CD14-positive monocyte (primary cell): ENCODE measurements around the gene CLDN9. TPM values are rescaled to one million over a fixed set of nuclear protein-coding genes. Genes with fewer than 3 reads are reported as not detected.

ENCODE experiments used
- DNase-seq, 3 donors: peaks; one replicate each; pipeline ENCODE4 v3.0.0-alpha.2; 2011 to 2022
- H2AFZ ChIP-seq: 2 replicates; pipeline ENCODE4 v1.6.0; 2012; ENCODE audit warnings: mild to moderate bottlenecking, low read depth, low read length, inconsistent platforms; ENCODE audit not compliant: insufficient read depth, poor library complexity, severe bottlenecking
- H3K27ac ChIP-seq, 2 donors: 1 replicate in 1 of 2; 2 replicates in 1 of 2; pipeline ENCODE4 v1.5.1; 2012 to 2013; ENCODE audit warnings: low read length in 2 of 2, control low read depth in 1 of 2, inconsistent platforms in 1 of 2, low read depth in 1 of 2, mild to moderate bottlenecking in 1 of 2
- H3K27me3 ChIP-seq, 2 donors: one replicate each; pipeline versions ENCODE4 v1.6.0 to v1.6.1; 2011 to 2013; ENCODE audit warnings: low read length in 2 of 2; ENCODE audit not compliant: control insufficient read depth in 2 of 2, insufficient read depth in 2 of 2
- H3K36me3 ChIP-seq, 2 donors: replicated peaks in 1 of 2; 1 replicate in 1 of 2; 2 replicates in 1 of 2; pipeline versions ENCODE4 v1.5.1 to v1.6.1; 2012 to 2013; ENCODE audit warnings: low read length in 2 of 2, control low read depth in 1 of 2, inconsistent platforms in 1 of 2, mild to moderate bottlenecking in 1 of 2; ENCODE audit not compliant: insufficient read depth in 2 of 2, control insufficient read depth in 1 of 2
- H3K4me1 ChIP-seq, 2 donors: 1 replicate in 1 of 2; 2 replicates in 1 of 2; pipeline versions ENCODE4 v1.5.1 to v1.6.1; 2012 to 2013; ENCODE audit warnings: low read length in 2 of 2, control low read depth in 1 of 2, inconsistent platforms in 1 of 2, mild to moderate bottlenecking in 1 of 2, moderate library complexity in 1 of 2; ENCODE audit not compliant: insufficient read depth in 2 of 2, control insufficient read depth in 1 of 2
- H3K4me2 ChIP-seq: replicated peaks from 2 replicates; pipeline ENCODE3; 2012; ENCODE audit warnings: low read length, moderate library complexity, mild to moderate bottlenecking; ENCODE audit not compliant: poor library complexity, severe bottlenecking; ENCODE audit errors: extremely low read depth
- H3K4me3 ChIP-seq, 3 experiments: fragments of 200-600 bp in 1 of 3; sonication (generic) in 1 of 3; replicated peaks in 1 of 3; 1 replicate in 2 of 3; 2 replicates in 1 of 3; pipeline ENCODE4 v1.5.1; 2011 to 2013; ENCODE audit warnings: low read length in 3 of 3, mild to moderate bottlenecking in 3 of 3, control low read depth in 2 of 3, low read depth in 2 of 3, inconsistent platforms in 1 of 3, moderate library complexity in 1 of 3
- H3K79me2 ChIP-seq: 2 replicates; pipeline ENCODE4 v1.6.0; 2012; ENCODE audit warnings: mild to moderate bottlenecking, control low read depth, inconsistent platforms, low read length, moderate library complexity; ENCODE audit not compliant: insufficient read depth
- H3K9ac ChIP-seq: 2 replicates; pipeline ENCODE4 v1.6.0; 2017; ENCODE audit warnings: low read length, mild to moderate bottlenecking; ENCODE audit not compliant: insufficient read depth, poor library complexity, severe bottlenecking
- H3K9me3 ChIP-seq, 2 donors: replicated peaks in 1 of 2; 1 replicate in 1 of 2; 2 replicates in 1 of 2; pipeline versions ENCODE4 v1.5.1 to v1.6.1; 2012 to 2013; ENCODE audit warnings: low read length in 2 of 2, control low read depth in 1 of 2; ENCODE audit not compliant: control insufficient read depth in 1 of 2, insufficient read depth in 1 of 2
- H4K20me1 ChIP-seq: 2 replicates; pipeline ENCODE4 v1.6.0; 2012; ENCODE audit warnings: mild to moderate bottlenecking, low read length, control low read depth, moderate library complexity; ENCODE audit not compliant: insufficient read depth
- H3K27ac Mint-ChIP-seq, 7 donors: one replicate each; pipeline ENCODE4 v1.8.0; 2020; ENCODE audit warnings: mild to moderate bottlenecking in 7 of 7, mixed read lengths in 7 of 7, moderate library complexity in 6 of 7, inconsistent platforms in 2 of 7
- H3K27me3 Mint-ChIP-seq, 3 donors: one replicate each; pipeline ENCODE4 v1.8.0; 2021 to 2022; ENCODE audit warnings: low read depth in 3 of 3, mild to moderate bottlenecking in 3 of 3, mixed read lengths in 3 of 3, moderate library complexity in 3 of 3, inconsistent platforms in 1 of 3
- H3K36me3 Mint-ChIP-seq, 2 donors: one replicate each; pipeline ENCODE4 v1.8.0; 2020; ENCODE audit warnings: mixed read lengths in 2 of 2, inconsistent platforms in 1 of 2, mild to moderate bottlenecking in 1 of 2
- H3K4me1 Mint-ChIP-seq: one replicate; pipeline ENCODE4 v1.8.0; 2020; ENCODE audit warnings: mild to moderate bottlenecking, mixed read lengths
- H3K4me3 Mint-ChIP-seq, 2 donors: one replicate each; pipeline ENCODE4 v1.8.0; 2020; ENCODE audit warnings: mild to moderate bottlenecking in 2 of 2, mixed read lengths in 2 of 2, moderate library complexity in 1 of 2
- H3K9me3 Mint-ChIP-seq, 7 donors: one replicate each; pipeline ENCODE4 v1.8.0; 2020 to 2022; ENCODE audit warnings: mixed read lengths in 7 of 7, mild to moderate bottlenecking in 6 of 7, moderate library complexity in 6 of 7, inconsistent platforms in 2 of 7
- CTCF ChIP-seq: fragments of 200-600 bp; IDR thresholded peaks from one replicate; pipeline ENCODE4 v1.8.0; 2022; ENCODE audit warnings: antibody characterized with exemption, mild to moderate bottlenecking
- WGBS: methylation state at CpG from one replicate; pipeline ENCODE4 v1.1.5; 2013; ENCODE audit warnings: missing lambda C conversion rate; ENCODE audit not compliant: insufficient coverage; 5-methylcytosine and 5-hydroxymethylcytosine counted together
- intact Hi-C, 2 donors: fragments of 100-400 bp; cut with micrococcal nuclease; formaldehyde crosslinking; loops; one replicate each; pipeline versions ENCODE4 v1.15.0 to v1.15.1; 2023
- polyA plus RNA-seq, 3 donors: library from polyadenylated mRNA; depleted of rRNA in 1 of 3; unstranded in 2 of 3; stranded (reverse) in 1 of 3; fragments of 300-500 nt in 2 of 3; fragments of >200 nt in 1 of 3; fragmentation: Illumina TruSeq in 2 of 3; gene quantifications; 1 replicate in 2 of 3; 2 replicates in 1 of 3; pipeline ENCODE4 v1.2.3, GENCODE V29; 2012 to 2021

CLDN9 gene
- polyA plus RNA-seq, 3 donors, result 2.1 TPM; not detected in 2

DNA sequence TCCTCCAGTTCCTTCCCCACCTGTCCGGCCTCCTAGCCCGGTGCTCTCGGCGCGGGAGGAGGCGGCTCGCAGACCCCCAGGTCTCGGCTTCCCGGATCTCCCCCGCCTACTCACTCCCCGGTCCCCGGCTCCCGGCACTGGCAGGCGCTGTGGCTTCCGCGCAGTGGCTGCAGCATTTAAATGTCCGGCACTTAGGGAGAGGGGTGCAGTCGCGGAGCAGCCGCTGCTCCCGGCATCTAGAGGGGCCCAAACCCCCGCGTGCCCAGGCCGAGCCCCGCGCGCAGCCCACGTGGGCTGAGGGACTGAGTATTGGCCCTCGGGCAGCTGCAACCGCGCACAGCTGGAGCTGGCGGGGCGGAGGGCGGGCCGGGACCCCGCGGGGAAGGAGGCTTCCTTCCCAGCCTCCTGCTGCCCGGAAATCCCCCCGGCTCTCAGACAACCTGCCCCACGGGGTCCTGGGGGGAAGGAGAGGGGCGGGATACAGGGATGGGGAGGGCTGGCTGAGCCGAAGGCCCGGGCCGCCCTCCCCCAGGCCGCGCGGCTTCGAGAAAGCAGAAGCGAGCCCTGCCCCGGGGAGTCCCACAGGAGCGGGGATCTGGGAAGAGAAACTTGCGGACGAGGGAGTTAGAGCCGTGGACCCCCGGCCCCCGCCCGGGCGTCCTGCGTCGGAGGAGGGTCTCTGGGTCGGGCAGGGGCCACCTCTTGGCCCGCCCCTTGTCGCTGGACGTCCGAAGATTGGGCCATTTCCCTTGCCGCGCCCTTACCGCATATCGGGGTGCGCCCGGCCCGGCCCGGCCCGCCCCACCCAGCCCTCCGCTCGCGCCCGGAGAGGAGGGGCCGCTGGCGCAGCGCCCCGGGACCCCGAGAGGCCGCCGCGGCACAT, 33.3 kb downstream of the CLDN9 start, which contains the start of gene MMP25:
TSS of gene MMP25 (plus strand) at position 804 of the 883 bp plus-strand sequence. CDS start 357 bp downstream, outside the sequence.
- Histone ChIP-seq H3K79me2 (no peaks in the 10 kb centered on the region), H3K27ac (peak within 1 kb of the TSS in 1 of 2 donors; percentile 44), H3K36me3 (no peaks in the 10 kb centered on the region), H3K9me3 (no peaks in the 10 kb centered on the region), H2AFZ (peak within 1 kb of the TSS; percentile 93), H3K4me1 (peaks cover 58 to 75% of the 10 kb centered on the region in 2 donors), H3K4me3 (peak within 1 kb of the TSS; percentile 51 to 86 (median 73)), H4K20me1 (no peaks in the 10 kb centered on the region), H3K27me3 (peaks cover 7 to 31% of the 10 kb centered on the region in 2 donors), H3K9ac (peak within 1 kb of the TSS; percentile 70), H3K4me2 (peak within 1 kb of the TSS; percentile 100)
- DNase-seq, result peak in 2 of 3 donors; percentile 54 to 71
- under 1% methylated on average over 75 of the region's 86 CpGs for WGBS
- peaks cover 0 to 9% (median 3%) of the 10 kb centered on the region in 7 donors for H3K9me3 Mint-ChIP-seq
- peaks cover 53% of the 10 kb centered on the region for H3K4me1 Mint-ChIP-seq
- H3K27me3 Mint-ChIP-seq, result peaks cover 31 to 45% (median 41%) of the 10 kb centered on the region in 3 donors
- intact Hi-C loops, result no loop called here
- H3K27ac Mint-ChIP-seq, result peak within 1 kb of the TSS in 2 of 7 donors; percentile 41 to 45
- peak within 1 kb of the TSS; percentile 85 to 94 for H3K4me3 Mint-ChIP-seq
- no peak for TF ChIP-seq CTCF
- H3K36me3 Mint-ChIP-seq, result peaks cover 17 to 24% of the 10 kb centered on the region in 2 donors

DNA sequence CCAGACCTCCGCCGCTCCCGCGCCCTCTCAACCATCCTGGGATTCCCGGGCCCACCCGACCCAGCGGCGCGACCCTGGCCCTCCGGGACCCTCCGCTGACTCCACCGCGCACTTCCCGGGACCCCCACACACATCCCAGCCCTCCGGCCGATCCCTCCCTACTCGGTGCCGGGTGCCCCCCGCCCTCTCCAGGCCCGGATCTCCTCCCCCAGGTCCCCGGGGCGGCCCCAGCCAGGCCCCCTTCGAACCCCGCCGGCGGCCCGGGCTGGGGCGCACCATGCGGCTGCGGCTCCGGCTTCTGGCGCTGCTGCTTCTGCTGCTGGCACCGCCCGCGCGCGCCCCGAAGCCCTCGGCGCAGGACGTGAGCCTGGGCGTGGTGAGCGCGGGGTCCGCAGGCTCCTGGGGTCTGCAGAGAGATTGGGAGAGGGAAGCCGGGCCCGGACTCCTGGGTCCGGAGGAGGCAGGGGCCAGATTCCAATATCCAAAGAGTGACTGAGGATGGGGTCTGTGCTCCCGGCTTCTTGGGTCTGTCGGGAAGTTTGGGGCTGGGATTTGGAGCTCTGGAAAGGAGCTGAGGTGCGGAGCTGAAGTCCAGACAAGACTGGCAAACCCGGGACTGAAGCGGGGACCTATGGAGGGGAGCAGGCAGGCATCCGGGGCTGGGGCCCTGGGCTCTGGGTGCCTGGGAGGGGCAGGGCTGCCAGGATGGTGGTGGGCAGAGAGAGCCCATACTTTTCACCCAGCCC, 34.1 kb downstream of the CLDN9 start:
- Histone ChIP-seq H3K4me2 (peak overlapping the region; percentile 100), H2AFZ (peak overlapping the region; percentile 93), H3K27ac (peak overlapping the region in 1 of 2 donors; percentile 44), H3K36me3 (no peaks in the 10 kb centered on the region), H4K20me1 (no peaks in the 10 kb centered on the region), H3K4me3 (peak overlapping the region; percentile 51 to 86 (median 73)), H3K9me3 (no peaks in the 10 kb centered on the region), H3K27me3 (peaks cover 7 to 31% of the 10 kb centered on the region in 2 donors), H3K79me2 (no peaks in the 10 kb centered on the region), H3K4me1 (peaks cover 66 to 83% of the 10 kb centered on the region in 2 donors), H3K9ac (peak overlapping the region; percentile 70)
- H3K4me3 Mint-ChIP-seq, result peak overlapping the region; percentile 75 to 93
- no peak for TF ChIP-seq CTCF
- peaks cover 20 to 26% of the 10 kb centered on the region in 2 donors for H3K36me3 Mint-ChIP-seq
- H3K9me3 Mint-ChIP-seq, result peaks cover 0 to 9% (median 3%) of the 10 kb centered on the region in 7 donors
- H3K4me1 Mint-ChIP-seq, result peaks cover 61% of the 10 kb centered on the region
- peak overlapping the region in 2 of 7 donors; percentile 41 to 45 for H3K27ac Mint-ChIP-seq
- 3% methylated on average over 50 of the region's 54 CpGs for WGBS
- H3K27me3 Mint-ChIP-seq, result peaks cover 29 to 42% (median 39%) of the 10 kb centered on the region in 3 donors
- intact Hi-C loops, result no loop called here
- DNase-seq, result no peak
